ENCODE results near the gene MYO1B.

DNA sequence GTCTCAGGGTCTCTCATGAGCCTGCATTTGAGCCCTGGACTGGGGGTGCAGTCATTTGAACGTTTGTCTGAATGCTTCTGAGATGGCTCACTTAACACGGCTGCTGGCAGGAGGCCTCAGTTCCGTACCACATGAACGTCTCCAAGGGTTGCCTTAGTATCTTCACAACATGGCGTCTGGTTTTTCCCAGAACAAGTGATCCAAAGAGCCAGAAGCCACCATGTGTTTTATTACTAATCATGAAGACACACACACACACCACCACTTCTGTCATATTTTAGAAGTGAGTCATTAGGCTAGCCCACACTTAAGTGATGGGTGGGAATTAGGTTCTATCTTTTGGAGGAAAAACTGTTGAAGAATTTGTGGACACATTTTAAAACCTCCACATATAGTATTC lies 15.0 kb upstream of the MYO1B start:
- no peak for TF ChIP-seq POLR2A (IDR thresholded peaks at IDR 0.05)
- TF ChIP-seq CTCF (IDR thresholded peaks at IDR 0.05): no peak

Measured in vagina (tissue), 2 donors.